Stimulated activated naive CD8-positive, alpha-beta T cell treated with anti-CD3 and anti-CD28 coated beads, Interleukin-15, amount 100 ng/mL, for 72 hours (primary cell): ENCODE results near the gene LRRC4B.

Experiments used
- ATAC-seq: fragments of 150-1000 bp; cut with Tn5 transposase; 2 replicates; pipeline ENCODE4 v1.10.0; 2021; ENCODE audit warnings: mild to moderate bottlenecking, moderate library complexity
- DNase-seq, 2 donors: peaks; one replicate each; pipeline ENCODE4 v3.0.0; 2021 to 2022
- H3K27ac Mint-ChIP-seq, 2 donors: one replicate each; pipeline ENCODE4 v1.8.0; 2022; ENCODE audit warnings: mild to moderate bottlenecking in 2 of 2, mixed read lengths in 2 of 2, moderate library complexity in 2 of 2
- H3K27me3 Mint-ChIP-seq: one replicate; pipeline ENCODE4 v1.8.0; 2022; ENCODE audit warnings: mixed read lengths
- H3K4me1 Mint-ChIP-seq: one replicate; pipeline ENCODE4 v1.8.0; 2022; ENCODE audit warnings: mild to moderate bottlenecking, mixed read lengths
- H3K4me3 Mint-ChIP-seq, 2 donors: one replicate each; pipeline ENCODE4 v1.8.0; 2022; ENCODE audit warnings: mild to moderate bottlenecking in 2 of 2, mixed read lengths in 2 of 2, moderate library complexity in 1 of 2
- H3K9me3 Mint-ChIP-seq, 2 donors: one replicate each; pipeline ENCODE4 v1.8.0; 2022; ENCODE audit warnings: mixed read lengths in 2 of 2

LRRC4B gene

DNA sequence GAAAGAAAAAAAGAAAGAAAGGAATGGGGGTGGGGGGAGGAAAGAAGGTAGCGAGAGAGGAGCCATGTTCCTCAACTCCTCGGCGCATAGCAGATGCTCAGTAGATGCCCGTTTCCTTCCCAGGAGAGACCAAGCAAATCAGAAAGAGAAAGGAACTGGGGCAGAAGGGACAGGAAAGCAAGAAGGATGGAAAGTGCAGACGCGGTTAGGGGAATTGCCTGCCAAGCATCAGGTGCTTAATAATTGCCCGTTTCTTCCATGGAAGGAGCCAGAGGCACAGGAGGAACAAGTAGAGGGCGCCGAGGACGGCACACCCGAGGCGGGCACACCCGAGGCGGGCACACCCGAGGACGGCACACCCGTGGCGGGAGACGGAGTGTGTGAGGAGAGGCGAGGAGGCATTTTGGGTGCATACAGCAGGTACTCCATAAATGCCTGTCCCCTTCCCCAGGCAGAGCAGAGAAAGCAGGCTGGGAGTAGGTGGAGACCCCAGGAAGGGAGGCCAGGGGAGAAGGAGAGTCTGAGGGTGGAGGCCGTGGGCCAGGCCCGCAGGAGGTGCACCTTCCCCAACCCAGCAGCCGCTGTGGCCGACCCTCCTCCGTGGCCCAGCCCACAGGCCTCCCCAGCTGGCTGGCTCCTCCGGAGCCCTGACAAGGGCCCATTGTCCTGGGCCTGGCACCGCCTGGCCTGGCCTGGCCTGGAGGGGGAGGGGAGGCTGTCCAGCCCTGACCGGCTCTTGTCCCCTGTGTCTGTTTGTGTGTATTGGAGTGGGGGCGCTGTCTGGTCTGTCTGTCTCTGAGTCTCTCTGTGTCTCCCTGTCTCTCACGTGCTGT lies 71.8 kb downstream of the LRRC4B start:
- Mint-ChIP-seq H3K4me3 (no peak overlapping the region), H3K4me1 (peaks cover 12% of the 10 kb centered on the region), H3K27ac (no peak overlapping the region), H3K9me3 (no peaks in the 10 kb centered on the region), H3K27me3 (no peaks in the 10 kb centered on the region)
- DNase-seq (no peak), ATAC-seq (no peak)

DNA sequence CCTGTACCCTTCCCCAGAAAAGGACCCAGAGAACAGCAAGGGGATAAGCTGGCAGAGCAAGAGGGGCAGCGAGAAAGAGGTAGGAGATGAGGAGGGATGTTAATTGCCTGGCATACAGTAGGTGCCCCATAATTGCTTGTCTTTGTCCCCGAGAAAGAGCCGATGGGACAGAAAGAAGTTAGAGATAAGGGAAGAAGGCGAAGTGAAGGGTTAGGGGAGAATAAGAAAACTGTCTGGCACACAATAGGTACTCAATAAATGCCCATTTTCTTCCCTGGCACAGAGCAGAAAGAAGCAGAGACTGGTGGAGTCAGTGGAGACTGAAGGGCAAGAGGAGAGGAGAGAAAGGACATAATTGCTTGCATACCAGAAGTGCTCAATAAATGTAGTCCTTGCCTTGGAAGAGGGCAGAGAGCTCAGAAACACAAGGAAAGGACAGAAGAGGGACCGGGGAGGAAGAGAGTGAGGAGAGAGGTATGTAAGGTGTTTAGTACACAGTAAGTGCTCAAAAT lies 73.2 kb downstream of the LRRC4B start:
- H3K27ac Mint-ChIP-seq: peak overlapping the region; percentile 1 to 11
- ATAC-seq (no peak), DNase-seq (no peak)
- no peak overlapping the region for H3K4me3 Mint-ChIP-seq
- H3K4me1 Mint-ChIP-seq: peaks cover 22% of the 10 kb centered on the region
- no peaks in the 10 kb centered on the region for H3K9me3 Mint-ChIP-seq
- H3K27me3 Mint-ChIP-seq: no peaks in the 10 kb centered on the region

DNA sequence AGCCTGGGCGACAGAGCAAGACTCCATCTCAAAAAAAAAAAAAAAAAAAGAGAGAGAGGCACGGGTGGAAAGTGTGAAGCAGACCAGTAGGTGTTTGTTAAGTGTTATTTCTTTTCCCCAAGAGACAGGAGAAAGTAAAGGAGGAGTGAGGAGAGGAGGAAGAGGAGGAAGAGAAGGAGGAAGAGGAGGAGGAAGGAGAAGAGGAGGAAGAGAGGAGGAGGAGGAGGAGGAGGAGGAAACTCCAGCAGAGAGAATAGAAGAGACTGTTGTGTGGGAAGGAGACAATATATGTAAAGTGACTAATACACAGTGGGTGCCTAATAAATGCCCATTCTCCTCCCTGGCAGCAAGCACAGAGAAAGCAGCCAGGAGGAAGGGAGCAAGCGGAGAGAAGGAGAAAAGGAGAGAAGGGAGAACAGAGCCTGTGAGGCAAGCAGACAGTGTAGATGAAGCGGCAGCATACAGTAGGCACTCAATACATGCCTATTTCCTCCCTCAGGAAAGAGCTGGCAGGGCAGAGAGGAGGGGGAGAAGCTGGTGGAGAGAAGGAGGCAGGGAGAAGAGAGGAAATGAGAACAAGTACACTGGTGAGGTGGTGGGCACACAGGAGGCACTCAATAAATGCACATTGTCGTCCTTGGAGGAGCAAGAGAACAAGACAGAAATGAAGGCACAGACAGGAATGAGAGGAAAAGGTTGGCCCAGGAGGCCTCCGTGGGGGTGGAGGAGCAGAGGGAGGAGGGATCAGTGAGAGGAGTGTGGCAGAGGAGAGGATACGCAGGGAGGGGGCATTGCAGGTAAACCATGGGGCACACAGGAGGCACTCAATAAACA lies 73.8 kb downstream of the LRRC4B start:
- no peak overlapping the region for H3K27ac Mint-ChIP-seq

DNA sequence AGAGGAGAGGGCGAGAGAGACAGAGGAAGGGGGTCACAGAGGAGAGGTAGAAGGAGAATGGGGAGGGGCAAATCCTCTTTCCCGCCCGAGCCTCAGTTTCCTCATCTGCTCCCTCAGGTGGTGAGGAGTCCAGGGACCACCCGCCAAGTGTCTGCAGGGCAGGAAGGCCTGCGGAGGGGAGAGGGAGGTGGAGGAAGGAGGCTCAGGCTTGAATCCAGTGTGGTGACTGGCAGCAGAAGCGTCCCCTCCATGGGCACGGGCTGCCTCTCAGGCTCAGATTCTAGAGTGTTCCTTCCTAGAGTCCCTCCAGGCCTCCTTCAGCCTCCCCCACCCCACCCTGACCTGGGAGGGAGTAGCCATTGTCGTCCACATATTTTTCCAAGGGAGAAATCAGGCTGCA lies 75.1 kb downstream of the LRRC4B start:
- Mint-ChIP-seq H3K4me1 (peaks cover 22% of the 10 kb centered on the region), H3K27me3 (no peaks in the 10 kb centered on the region), H3K9me3 (no peaks in the 10 kb centered on the region), H3K27ac (no peak overlapping the region), H3K4me3 (no peak overlapping the region)
- DNase-seq: no peak
- no peak for ATAC-seq

More for the DNA sequence above, 73.8 kb downstream of the LRRC4B start:
- no peak for ATAC-seq
- DNase-seq: no peak
- H3K4me1 Mint-ChIP-seq: peaks cover 22% of the 10 kb centered on the region
- H3K4me3 Mint-ChIP-seq: no peak overlapping the region
- no peaks in the 10 kb centered on the region for H3K27me3 Mint-ChIP-seq
- H3K9me3 Mint-ChIP-seq: no peaks in the 10 kb centered on the region

DNA sequence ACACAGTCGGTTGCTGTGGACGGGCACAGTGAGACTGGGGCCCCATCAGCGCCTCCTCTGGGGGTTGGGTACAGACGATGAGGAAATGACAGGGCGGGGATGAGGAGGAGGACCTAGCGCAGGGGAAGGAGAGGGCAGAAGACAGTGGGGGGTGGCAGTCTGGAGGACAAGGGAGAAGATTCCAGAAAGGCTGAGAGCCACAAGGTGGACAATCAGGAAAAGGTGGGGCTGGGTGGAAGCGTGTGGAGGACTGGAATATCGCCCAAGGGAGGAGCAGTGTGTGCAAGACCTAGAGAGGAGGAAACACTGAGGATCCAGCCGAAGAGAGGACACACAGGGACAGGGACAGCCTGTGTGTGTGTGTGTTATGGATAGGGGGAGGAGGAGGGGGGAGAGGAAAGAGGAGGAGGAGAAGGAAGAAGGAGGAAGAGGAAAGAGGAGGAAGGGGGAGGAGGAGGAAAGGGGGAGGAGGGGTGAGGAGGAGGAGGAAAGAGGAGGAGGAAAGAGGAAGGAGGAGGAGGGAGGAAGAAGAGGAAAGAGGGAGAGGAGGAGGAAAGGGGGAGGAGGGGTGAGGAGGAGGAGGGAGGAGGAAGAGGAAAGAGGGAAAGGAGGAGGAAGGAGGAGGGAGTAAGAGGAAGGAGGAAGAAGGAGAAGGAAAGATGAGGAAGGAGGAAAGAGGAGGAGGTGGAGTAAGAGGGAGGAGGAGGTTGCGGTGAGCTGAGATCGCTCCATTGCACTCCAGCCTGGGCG lies 75.8 kb downstream of the LRRC4B start:
- H3K4me3 Mint-ChIP-seq: peak overlapping the region; percentile 19 to 33
- DNase-seq (no peak), ATAC-seq (peak; percentile 92)
- no peaks in the 10 kb centered on the region for H3K27me3 Mint-ChIP-seq
- H3K9me3 Mint-ChIP-seq: no peaks in the 10 kb centered on the region
- peak overlapping the region; percentile 17 to 38 for H3K27ac Mint-ChIP-seq
- H3K4me1 Mint-ChIP-seq: peaks cover 22% of the 10 kb centered on the region

DNA sequence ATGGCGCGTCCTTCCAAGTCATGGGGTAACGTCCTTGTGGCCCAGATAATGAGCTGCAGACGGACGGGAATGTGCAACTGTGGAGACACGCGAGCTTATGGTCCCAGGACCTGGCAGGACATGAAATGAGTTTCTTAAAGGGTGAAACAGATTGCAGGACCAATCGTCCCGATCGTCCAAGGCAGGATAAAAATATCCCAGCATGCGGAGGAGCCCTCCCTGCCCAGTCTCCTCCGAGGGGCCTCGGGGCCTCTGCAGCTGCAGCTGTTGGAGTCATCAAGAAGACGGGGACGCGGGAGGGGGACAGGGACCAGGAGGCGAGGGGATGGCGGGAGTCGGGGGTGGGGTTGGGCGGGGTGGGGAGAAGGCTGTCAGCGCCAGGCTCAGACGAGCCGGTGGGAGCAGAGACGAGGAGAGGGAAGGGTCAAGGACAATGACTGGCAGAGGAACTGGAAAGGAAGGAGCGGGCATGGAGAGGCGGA lies 77.2 kb downstream of the LRRC4B start:
- H3K9me3 Mint-ChIP-seq: no peaks in the 10 kb centered on the region
- no peak overlapping the region for H3K4me3 Mint-ChIP-seq
- H3K4me1 Mint-ChIP-seq: peaks cover 22% of the 10 kb centered on the region
- DNase-seq: no peak
- ATAC-seq: no peak
- H3K27me3 Mint-ChIP-seq: no peaks in the 10 kb centered on the region
- H3K27ac Mint-ChIP-seq: peak overlapping the region in 1 of 2 donors; percentile 4

DNA sequence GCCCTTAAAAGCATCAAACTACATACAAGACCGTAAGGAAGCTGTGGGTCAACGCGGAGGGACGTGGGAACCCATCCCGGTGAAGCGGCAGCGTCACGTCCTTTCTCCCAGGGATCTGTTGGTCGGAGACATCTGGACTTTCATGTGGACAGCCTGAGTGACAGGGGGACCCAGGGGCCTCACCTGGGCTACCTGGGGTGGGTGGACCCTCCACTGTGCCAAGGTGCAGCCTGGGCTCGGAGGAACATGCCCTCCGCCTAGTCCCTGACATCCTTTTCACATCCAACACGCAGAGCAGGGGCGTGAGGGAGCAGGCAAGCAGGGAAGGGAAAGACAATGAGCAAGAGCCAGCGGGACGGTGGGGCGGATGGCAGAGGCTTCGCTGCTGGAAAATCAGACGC lies 77.8 kb downstream of the LRRC4B start:
- H3K27me3 Mint-ChIP-seq: no peaks in the 10 kb centered on the region
- H3K9me3 Mint-ChIP-seq: no peaks in the 10 kb centered on the region
- no peak overlapping the region for H3K27ac Mint-ChIP-seq
- DNase-seq (no peak), ATAC-seq (no peak)
- H3K4me1 Mint-ChIP-seq: peaks cover 22% of the 10 kb centered on the region
- H3K4me3 Mint-ChIP-seq: no peak overlapping the region

DNA sequence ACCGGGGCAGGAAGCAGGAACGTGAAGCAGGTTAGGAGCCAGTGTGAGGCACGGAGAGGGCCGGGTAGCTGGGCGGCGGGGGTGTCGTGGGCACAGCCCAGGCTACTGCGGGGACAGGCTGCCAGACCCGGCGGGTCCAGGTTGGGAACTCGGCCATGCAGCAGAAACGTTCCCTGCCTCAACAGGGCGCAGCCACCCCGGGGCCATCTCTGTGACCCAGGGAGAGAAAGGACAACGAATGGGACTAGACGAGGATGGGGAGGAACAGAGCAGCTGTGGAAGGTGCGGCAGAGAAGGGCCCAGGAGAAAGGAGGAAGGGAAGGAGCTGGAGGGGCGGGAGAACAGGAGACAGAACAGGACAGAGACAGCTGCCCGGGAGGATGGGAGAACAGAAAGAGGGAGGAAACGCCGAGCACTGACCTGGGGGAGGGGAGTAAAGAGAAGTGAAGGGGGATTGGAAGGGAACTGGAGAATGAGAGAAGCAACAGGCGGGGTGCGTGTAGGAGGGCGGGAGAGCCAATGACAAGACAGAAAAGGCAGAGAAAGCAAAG lies 78.7 kb downstream of the LRRC4B start:
- no peak for DNase-seq
- no peaks in the 10 kb centered on the region for H3K9me3 Mint-ChIP-seq
- peaks cover 22% of the 10 kb centered on the region for H3K4me1 Mint-ChIP-seq
- no peak for ATAC-seq
- no peaks in the 10 kb centered on the region for H3K27me3 Mint-ChIP-seq
- H3K4me3 Mint-ChIP-seq: no peak overlapping the region
- H3K27ac Mint-ChIP-seq: peak overlapping the region in 1 of 2 donors; percentile 3

DNA sequence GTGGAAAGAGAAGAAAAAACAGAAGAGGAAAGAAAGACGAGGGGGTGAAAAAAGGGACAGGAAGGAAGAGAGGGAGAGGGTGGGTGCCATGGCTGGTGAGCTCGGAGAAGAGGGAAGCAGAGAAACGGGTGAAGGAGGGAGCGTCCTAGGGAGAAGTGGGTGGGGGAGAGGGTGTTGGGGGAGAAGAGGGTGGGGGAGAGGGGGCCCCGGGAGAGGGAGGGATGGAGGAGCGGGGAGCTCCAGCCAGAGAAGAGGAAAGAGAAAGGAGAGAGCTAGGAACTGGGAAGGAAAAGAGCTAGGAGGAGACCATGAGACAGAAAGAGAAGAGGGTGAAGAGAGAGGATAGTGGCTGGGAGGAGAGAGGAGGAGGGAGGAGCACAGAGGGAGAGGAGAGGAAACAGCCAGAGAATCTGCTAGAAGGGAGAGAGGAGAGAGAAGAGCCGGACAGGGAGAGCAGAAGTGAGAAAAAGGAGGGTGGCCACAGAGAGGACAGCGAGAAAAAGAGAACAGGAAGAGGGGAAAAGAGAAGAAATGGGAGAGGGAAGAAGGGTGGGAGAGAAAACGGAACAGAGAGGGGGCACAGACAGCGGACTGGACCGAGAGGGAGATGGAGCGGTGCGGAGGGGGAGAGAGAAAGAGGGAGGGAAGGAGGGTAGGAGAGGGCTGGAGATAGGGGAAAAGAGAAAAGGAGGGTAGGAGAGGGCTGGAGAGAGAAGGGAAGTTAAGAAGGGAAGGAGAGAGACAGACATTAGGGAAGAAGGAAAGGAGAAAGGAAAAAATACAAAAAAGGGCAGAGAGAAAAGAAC lies 79.6 kb downstream of the LRRC4B start:
- ATAC-seq: no peak
- H3K4me1 Mint-ChIP-seq: peaks cover 22% of the 10 kb centered on the region
- H3K9me3 Mint-ChIP-seq: no peaks in the 10 kb centered on the region
- H3K27me3 Mint-ChIP-seq: no peaks in the 10 kb centered on the region
- peak overlapping the region; percentile 6 to 35 for H3K27ac Mint-ChIP-seq
- no peak for DNase-seq
- no peak overlapping the region for H3K4me3 Mint-ChIP-seq

DNA sequence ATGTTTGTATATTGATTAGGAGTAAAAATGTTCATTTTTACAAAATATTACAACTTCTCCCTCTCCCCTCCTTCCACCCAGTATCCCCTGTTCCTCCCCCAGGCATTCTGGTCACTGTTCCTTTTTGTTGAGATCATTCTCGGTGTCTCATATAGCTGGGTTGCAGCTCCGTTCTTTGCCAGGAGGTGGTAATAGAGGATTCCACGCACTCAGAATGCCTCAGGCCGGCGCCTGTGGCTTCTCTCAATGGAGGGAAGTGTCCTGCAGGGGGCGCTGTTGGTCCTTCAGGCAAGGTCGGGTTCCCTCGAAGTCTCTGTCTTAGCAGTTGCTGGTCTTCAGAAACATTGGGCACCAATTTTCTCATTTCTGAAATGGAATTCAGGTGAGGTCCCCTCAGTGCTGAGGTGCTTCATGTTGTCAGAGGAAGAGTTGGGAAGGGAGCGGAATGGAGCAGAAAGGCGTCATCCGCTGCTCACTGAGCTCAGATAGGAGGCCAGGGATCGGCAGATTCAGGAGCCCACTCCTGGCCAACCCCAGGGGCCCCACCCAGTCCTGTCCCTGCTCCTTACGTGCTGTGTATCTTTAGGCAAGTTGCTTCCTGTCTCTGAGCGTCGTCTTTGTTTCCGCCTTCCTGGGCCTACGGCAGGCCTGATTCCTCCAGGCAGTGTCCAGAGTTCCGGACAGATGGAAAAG lies 81.3 kb downstream of the LRRC4B start:
- DNase-seq: peak; percentile 44 to 72
- H3K27me3 Mint-ChIP-seq: no peaks in the 10 kb centered on the region
- no peak overlapping the region for H3K4me3 Mint-ChIP-seq
- H3K9me3 Mint-ChIP-seq: no peaks in the 10 kb centered on the region
- H3K27ac Mint-ChIP-seq: no peak overlapping the region
- peak; percentile 57 for ATAC-seq
- peaks cover 16% of the 10 kb centered on the region for H3K4me1 Mint-ChIP-seq

DNA sequence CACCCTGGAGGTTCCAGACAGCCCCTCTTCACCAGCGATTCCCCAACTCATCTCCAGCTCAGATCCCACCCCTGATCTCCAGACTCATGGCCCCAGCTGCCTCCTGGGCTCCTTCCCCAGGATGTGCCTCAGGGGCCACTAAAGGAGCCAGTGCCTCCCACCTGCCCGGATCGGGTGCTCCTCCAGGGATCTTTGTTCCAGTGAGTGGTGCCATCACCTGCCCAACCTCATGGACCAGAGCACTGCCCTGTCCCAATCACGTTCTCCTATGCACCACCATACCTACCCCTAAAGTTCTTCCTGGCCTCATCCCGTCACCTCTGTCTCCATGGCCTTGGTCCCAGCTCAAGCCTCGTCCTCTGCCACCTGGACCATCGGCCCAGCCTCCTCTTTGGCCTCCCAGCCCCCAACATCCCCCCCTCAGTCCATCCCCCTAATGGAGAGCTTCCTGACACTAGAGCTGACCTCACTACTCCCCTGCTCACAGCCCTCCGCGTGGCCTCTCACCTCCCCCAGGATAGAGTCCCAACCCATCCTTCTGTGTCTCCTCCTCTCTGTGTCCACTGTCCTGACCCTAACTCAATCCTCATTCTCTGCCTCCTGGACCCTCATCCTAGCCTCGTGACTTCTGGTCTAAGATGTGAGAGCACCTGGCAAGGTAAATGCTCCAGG lies 82.8 kb downstream of the LRRC4B start:
- Mint-ChIP-seq H3K4me3 (no peak overlapping the region), H3K27me3 (no peaks in the 10 kb centered on the region), H3K27ac (peak overlapping the region; percentile 56 to 77), H3K4me1 (peaks cover under 1% of the 10 kb centered on the region), H3K9me3 (no peaks in the 10 kb centered on the region)
- no peak for DNase-seq
- no peak for ATAC-seq

DNA sequence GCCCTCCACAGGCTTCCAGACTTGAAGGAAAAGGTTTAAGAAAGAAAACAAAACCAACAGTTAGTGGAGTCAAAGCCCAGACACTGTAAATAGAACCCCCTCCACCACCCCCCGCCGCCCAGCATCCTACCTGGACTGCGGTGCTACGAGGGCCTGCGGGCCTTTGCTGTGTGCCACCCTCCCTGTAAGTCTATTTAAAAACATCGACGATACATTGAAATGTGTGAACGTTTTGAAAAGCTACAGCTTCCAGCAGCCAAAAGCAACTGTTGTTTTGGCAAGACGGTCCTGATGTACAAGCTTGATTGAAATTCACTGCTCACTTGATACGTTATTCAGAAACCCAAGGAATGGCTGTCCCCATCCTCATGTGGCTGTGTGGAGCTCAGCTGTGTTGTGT lies 85.3 kb downstream of the LRRC4B start:
- Mint-ChIP-seq H3K9me3 (no peaks in the 10 kb centered on the region), H3K27me3 (no peaks in the 10 kb centered on the region), H3K4me3 (no peak overlapping the region), H3K4me1 (peaks cover 15% of the 10 kb centered on the region), H3K27ac (no peak overlapping the region)
- no peak for ATAC-seq
- no peak for DNase-seq

DNA sequence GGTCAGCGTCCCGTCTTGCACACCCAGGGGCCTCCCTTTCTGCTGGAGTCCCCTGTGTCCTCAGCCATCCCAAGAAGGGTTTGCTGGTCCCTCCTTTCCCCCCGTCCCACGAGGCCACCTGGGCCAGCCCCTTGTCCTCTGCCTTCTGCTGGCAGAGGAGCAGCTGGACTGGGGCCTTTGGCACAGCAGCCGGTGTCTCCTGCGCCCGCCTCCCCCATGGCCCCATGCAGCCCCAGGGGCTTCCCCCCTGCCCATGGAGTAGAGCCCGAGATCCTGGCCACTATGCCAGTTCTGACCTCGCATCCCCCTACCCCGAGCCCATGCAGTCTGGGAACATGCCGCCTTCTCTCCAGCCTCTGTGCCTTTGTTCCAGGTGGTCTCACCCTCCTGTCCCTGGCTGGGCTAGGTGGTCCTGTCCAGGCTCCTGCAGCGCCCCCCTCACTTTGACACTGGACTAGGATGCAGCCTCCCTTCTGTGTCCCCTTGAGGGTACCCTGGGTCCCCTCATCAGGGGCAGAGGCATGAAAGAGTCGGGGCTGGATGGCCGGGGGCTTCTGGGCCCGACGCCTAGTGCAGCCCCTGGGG lies 85.9 kb downstream of the LRRC4B start:
- Mint-ChIP-seq H3K4me1 (peaks cover 20% of the 10 kb centered on the region), H3K9me3 (no peaks in the 10 kb centered on the region), H3K4me3 (no peak overlapping the region), H3K27ac (peak overlapping the region in 1 of 2 donors; percentile 67), H3K27me3 (no peaks in the 10 kb centered on the region)
- no peak for ATAC-seq
- DNase-seq: no peak
